Fibroblast of pulmonary artery (primary cell): Measurements from ENCODE around the gene ACTL8.

ENCODE experiments used
- DNase-seq: peaks from one replicate; pipeline ENCODE4 v3.0.0-alpha.2; 2010; ENCODE audit warnings: low read depth
- H3K4me3 ChIP-seq: replicated peaks from 2 replicates; pipeline ENCODE4 v1.5.1; 2011; ENCODE audit warnings: low read depth, mild to moderate bottlenecking, control low read depth, low read length, moderate library complexity
- TF ChIP-seq, protein P1 (sequence below): IDR thresholded peaks from 2 replicates; pipeline ENCODE4 v1.5.1; 2011; ENCODE audit warnings: mild to moderate bottlenecking, control low read depth, low read length, inconsistent platforms; ENCODE audit errors: missing control alignments

The ACTL8 gene

DNA sequence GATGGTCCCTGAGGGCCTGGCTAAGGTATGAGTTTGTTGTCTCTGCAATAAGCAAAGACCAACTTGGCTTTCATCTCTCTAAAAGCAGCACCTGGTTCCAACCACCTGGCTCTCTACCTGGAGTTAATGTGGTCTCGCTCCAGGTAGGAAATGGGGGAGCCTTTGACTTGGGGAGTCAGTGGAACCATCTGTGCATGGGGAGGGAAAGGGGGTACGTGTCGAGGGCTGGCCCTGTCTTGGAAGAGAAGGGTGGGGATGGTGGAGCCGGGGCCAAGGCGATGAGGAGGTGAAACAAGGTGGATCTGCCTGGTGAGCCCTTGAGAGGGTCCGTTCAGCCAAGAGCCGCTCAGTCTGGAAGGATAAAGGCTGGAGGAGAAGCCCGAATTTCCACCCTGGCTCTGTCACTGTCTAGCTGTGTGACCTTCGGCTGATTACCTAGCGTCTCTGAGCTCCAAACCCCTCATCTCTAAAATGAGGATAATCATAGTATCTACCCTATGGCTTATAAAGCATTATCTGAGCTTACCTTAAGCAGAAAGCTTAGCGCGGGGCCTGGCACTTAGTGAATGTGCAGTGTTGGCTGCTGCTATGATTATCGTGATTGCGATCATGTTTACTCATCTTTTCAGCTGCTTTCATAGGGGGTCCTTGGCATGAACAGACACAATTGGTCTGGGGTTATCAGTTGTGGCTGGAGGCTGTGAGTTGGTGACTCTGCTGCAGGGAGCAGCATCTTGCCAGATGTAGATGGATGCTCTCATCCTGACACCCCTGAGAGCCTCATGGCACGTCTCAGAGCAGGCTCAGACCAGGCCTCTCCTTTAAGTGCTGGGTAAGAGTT is 78.7 kb downstream of the ACTL8 start:
- TF ChIP-seq, protein P1, sequence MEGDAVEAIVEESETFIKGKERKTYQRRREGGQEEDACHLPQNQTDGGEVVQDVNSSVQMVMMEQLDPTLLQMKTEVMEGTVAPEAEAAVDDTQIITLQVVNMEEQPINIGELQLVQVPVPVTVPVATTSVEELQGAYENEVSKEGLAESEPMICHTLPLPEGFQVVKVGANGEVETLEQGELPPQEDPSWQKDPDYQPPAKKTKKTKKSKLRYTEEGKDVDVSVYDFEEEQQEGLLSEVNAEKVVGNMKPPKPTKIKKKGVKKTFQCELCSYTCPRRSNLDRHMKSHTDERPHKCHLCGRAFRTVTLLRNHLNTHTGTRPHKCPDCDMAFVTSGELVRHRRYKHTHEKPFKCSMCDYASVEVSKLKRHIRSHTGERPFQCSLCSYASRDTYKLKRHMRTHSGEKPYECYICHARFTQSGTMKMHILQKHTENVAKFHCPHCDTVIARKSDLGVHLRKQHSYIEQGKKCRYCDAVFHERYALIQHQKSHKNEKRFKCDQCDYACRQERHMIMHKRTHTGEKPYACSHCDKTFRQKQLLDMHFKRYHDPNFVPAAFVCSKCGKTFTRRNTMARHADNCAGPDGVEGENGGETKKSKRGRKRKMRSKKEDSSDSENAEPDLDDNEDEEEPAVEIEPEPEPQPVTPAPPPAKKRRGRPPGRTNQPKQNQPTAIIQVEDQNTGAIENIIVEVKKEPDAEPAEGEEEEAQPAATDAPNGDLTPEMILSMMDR, result no peak
- DNase-seq, result no peak
- H3K4me3 ChIP-seq, result no peak overlapping the region

DNA sequence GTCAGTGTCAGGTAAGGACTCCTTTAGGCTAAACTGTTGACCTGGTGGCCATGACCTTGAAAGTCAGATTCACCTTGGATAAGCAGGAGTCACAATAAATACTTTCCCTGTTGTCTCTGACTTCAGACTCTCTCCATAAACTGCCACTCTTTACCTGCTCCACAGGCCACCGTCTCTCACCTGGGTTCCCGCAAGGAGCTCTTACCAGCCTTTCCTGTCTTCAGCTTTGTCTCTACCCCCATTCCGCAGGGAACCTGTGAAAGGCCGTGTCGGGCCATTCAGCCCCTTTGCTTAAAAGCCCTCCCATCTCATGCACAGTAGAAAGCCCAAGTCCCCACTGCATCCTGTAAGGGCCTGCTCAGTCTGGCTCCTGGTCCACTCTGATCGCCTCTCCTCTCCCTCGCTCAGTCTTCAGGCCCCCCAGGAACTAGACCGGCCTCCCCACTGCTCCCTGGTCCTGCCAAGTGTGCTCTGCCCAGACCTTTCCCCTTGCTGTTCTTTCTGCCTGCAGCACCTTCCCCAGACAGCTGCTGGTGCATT is 79.5 kb downstream of the ACTL8 start:
- TF ChIP-seq, protein P1, result no peak
- no peak for DNase-seq
- H3K4me3 ChIP-seq, result no peak overlapping the region

DNA sequence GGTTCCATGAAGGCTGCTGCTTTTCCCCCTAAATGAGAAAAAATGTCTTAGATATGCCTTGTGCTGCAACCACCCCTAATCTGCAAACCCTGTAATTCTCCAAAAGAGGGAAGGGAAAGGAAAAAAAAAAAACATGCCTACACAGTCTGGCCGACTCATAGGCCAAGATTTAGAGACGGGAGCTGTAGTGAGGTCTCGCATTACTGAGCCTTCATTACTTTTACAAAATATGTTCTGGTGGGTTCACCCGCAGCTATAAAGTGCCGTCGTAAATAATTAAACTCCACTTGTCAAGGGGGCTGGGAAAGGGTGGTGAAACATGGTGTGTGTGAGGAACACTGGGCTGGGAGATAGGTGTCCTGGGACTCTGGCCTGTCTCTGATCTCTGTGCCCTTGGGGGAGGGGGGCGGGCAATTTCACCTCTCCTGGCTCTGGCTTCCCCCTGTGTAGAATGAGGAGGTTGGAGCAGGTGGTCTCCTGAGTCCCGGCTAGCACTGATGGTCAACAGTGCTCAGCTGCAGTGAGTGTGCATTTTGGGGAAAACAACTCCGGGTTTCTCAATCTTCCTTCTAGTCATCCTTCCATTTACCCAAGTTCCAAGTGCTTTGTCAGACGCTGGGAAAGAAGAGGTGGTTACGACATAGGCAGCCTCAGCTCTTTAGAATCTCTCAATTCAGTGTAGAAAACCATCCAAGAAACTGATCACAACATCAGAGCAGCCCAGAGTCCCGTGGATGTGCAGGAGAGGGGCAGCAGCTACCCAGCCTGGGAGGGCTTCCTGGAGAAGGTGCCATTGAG is 82.3 kb downstream of the ACTL8 start:
- DNase-seq, result peak; percentile 8
- TF ChIP-seq, protein P1, result no peak
- H3K4me3 ChIP-seq, result no peak overlapping the region

GRCh38 chr1:17839641-17840196 is 84.6 kb downstream of the ACTL8 start:
- H3K4me3 ChIP-seq, result no peak overlapping the region
- no peak for DNase-seq
- TF ChIP-seq, protein P1, result no peak

DNA sequence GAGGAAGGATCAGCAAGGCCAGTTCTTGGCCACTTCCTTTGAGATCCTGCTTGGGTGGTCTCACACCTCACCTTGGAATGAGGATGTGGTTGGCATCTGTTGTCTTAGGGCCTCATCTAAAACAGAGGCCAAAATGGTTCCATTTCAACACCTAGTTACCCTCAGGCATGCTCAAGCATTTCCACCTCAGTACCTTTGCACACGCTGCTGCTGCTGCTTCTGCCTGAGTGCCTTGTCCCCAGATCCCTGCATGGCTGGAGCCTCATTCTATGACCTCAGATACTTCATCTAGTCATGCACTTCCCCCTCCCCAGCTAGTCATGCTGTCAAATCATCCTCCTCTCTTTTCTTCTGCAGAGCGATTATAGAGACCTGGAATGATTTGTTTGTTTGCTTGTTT is 86.8 kb downstream of the ACTL8 start:
- TF ChIP-seq, protein P1, result no peak
- DNase-seq, result no peak
- no peak overlapping the region for H3K4me3 ChIP-seq

DNA sequence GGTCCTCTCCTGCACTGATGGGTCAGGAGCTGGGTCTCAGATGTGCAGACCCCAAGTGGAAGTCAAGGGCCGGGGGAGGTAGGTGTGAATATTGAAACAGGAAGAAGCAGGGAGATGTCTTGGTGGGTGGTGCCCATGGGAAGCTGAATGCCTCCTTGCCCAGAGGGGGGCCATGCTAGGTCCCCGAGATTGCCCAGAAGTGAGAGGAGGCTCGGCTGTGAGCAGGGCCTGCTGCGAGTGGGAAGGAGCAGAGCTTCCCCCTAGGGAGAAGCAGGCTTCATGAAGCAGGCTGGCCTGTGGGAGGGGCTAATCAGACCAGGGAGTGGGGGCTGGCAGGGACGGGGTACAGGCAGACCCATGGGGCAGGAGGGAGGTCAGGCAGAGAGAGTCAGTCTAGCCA is 87.6 kb downstream of the ACTL8 start:
- TF ChIP-seq, protein P1, result no peak
- no peak overlapping the region for H3K4me3 ChIP-seq
- DNase-seq, result no peak
